Measurements from ENCODE around the gene NCLN.

The NCLN gene

DNA sequence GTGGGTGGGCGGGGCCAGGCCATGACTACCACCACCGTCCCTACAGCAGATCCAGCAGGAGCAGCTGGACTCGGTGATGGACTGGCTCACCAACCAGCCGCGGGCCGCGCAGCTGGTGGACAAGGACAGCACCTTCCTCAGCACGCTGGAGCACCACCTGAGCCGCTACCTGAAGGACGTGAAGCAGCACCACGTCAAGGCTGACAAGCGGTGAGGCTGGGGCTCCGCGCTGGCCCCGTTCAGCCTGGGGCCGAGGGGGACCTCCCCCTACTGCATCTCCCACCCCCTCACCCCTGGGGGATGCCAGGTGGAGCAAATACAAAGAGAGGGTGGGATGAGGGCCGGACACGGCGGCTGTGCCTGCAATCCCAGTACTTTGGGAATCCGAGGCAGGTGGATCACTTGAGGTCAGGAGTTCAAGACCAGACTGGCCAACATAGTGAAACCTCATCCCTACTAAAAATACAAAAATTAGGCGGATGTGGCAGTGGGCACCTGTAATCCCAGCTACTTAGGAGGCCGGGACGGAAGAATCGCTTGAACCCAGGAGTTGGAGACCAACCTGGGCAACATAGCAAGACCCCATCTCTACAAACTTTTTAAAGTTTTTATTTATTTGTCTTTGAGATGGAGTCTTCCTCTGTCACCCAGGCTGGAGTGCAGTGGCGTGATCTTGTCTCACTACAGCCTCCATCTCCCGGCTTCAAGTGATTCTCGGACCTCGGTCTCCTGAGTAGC is 20.7 kb downstream of the NCLN start:
- peaks cover 79% of the 10 kb centered on the region for H3K36me3 ChIP-seq
- no peak overlapping the region for H3K27ac ChIP-seq
- TF ChIP-seq, protein P1, sequence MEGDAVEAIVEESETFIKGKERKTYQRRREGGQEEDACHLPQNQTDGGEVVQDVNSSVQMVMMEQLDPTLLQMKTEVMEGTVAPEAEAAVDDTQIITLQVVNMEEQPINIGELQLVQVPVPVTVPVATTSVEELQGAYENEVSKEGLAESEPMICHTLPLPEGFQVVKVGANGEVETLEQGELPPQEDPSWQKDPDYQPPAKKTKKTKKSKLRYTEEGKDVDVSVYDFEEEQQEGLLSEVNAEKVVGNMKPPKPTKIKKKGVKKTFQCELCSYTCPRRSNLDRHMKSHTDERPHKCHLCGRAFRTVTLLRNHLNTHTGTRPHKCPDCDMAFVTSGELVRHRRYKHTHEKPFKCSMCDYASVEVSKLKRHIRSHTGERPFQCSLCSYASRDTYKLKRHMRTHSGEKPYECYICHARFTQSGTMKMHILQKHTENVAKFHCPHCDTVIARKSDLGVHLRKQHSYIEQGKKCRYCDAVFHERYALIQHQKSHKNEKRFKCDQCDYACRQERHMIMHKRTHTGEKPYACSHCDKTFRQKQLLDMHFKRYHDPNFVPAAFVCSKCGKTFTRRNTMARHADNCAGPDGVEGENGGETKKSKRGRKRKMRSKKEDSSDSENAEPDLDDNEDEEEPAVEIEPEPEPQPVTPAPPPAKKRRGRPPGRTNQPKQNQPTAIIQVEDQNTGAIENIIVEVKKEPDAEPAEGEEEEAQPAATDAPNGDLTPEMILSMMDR (IDR thresholded peaks at IDR 0.05), result no peak

DNA sequence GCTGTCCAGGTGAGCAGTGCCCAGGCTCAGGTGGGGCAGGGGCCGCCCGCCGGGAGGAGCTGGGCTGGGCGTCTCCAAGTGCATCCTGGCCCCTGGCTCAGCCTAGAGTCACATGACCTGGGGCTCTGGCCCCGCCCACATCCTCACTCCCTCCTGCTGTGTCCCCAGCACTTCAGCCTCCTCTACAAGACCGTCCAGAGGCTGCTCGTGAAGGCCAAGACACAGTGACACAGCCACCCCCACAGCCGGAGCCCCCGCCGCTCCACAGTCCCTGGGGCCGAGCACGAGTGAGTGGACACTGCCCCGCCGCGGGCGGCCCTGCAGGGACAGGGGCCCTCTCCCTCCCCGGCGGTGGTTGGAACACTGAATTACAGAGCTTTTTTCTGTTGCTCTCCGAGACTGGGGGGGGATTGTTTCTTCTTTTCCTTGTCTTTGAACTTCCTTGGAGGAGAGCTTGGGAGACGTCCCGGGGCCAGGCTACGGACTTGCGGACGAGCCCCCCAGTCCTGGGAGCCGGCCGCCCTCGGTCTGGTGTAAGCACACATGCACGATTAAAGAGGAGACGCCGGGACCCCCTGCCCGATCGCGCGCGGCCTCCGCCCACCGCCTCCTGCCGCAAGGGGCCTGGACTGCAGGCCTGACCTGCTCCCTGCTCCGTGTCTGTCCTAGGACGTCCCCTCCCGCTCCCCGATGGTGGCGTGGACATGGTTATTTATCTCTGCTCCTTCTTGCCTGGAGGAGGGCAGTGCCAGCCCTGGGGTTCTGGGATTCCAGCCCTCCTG is 21.9 kb downstream of the NCLN start:
- Histone ChIP-seq H3K4me3 (ENCODE audit: low read depth in 1 of 2, low read length in 1 of 2) (no peak overlapping the region), H3K36me3 (peaks cover 67% of the 10 kb centered on the region)
- TF ChIP-seq, protein P1 (IDR thresholded peaks at IDR 0.05), result no peak

More for the DNA sequence above, 20.7 kb downstream of the NCLN start:
- no peaks in the 10 kb centered on the region for H3K9me3 ChIP-seq
- H3K27me3 ChIP-seq, result no peaks in the 10 kb centered on the region
- H3K4me1 ChIP-seq (ENCODE audit: control insufficient read depth in 1 of 2, insufficient read depth in 1 of 2, low read depth in 1 of 2, low read length in 1 of 2), result peaks cover 8 to 10% of the 10 kb centered on the region in 2 experiments
- H3K4me3 ChIP-seq (ENCODE audit: low read depth in 1 of 2, low read length in 1 of 2), result no peak overlapping the region

DNA sequence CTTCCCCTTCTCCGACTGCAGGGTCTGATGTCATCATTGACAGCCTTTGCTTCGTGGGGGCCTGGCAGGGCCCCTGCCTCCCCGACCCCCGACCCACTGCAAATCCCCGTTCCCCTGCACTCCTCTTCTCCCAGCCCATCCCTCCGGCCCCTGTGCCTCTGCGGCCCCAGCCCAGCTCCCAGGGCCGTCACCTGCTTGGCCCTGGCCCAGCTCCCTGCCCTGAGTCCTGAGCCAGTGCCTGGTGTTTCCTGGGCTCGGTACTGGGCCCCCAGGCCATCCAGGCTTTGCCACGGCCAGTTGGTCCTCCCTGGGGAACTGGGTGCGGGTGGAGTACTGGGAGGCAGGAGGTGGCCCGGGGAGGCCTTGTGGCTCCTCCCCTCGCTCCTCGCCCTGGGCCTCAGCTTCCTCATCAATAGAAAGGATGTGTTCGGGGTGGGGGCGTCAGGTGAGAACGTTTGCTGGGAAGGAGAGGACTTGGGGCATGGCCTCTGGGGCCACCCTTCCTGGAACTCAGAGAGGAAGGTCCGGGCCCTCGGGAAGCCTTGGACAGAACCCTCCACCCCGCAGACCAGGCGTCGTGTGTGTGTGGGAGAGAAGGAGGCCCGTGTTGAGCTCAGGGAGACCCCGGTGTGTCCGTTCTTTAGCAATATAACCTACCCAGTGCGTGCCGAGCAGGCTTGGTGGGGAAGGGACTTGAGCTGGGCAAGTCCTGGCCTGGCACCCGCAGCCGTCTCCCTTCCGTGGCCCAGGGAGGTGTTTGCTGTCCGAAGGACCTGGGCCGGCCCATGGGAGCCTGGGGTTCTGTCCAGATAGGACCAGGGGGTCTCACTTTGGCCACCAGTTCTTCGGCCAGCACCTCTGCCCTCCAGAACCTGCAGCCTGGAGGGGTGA is 22.8 kb downstream of the NCLN start:
- TF ChIP-seq, protein P1 (IDR thresholded peaks at IDR 0.05), result no peak
- H3K4me3 ChIP-seq (ENCODE audit: low read depth in 1 of 2, low read length in 1 of 2), result no peak overlapping the region
- peaks cover 8 to 10% of the 10 kb centered on the region in 2 experiments for H3K4me1 ChIP-seq (ENCODE audit: control insufficient read depth in 1 of 2, insufficient read depth in 1 of 2, low read depth in 1 of 2, low read length in 1 of 2)
- H3K36me3 ChIP-seq, result peaks cover 61% of the 10 kb centered on the region
- H3K27ac ChIP-seq, result no peak overlapping the region
- H3K27me3 ChIP-seq, result no peaks in the 10 kb centered on the region
- no peaks in the 10 kb centered on the region for H3K9me3 ChIP-seq

More for the DNA sequence above, 21.9 kb downstream of the NCLN start:
- Histone ChIP-seq H3K27me3 (no peaks in the 10 kb centered on the region), H3K27ac (no peak overlapping the region), H3K4me1 (ENCODE audit: control insufficient read depth in 1 of 2, insufficient read depth in 1 of 2, low read depth in 1 of 2, low read length in 1 of 2) (peaks cover 8 to 10% of the 10 kb centered on the region in 2 experiments), H3K9me3 (no peaks in the 10 kb centered on the region)

DNA sequence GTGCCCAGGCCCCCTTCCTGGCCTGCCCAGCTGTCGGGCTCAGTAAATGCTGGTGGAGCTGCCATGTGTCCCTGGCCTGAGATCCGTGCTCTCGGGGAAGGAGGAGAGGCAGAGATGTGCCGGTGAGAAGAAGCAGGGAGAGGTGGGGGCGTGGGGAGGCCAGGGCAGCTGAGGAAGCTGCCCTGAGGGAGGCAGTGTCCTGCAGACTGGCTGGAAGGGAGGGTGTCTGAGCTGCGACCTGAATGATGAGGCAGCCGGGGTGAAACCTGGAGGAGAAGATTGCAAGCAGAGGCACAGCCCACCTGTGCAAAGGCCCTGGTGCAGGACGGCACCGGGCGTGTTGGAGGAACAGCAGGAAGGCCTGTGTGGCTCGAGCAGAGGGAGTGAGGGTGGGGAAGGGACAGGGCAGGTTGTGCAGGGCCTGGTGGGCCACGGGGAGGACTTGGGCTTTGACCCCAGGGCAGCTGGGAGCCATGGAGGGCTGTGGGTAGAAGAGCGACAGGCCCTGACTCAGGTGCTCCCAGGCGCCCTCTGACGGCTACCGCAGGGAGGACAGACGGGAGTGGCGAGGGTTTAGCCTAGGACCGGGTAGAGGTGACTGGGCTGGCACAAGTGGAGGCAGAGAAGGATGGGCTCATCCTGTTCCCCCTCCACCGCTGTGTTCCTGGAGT is 24.8 kb downstream of the NCLN start:
- no peaks in the 10 kb centered on the region for H3K27me3 ChIP-seq
- peaks cover 8 to 10% of the 10 kb centered on the region in 2 experiments for H3K4me1 ChIP-seq (ENCODE audit: control insufficient read depth in 1 of 2, insufficient read depth in 1 of 2, low read depth in 1 of 2, low read length in 1 of 2)
- no peaks in the 10 kb centered on the region for H3K9me3 ChIP-seq
- no peak overlapping the region for H3K4me3 ChIP-seq (ENCODE audit: low read depth in 1 of 2, low read length in 1 of 2)
- TF ChIP-seq, protein P1 (IDR thresholded peaks at IDR 0.05), result peak; percentile 89
- peak overlapping the region; percentile 41 for H3K27ac ChIP-seq
- H3K36me3 ChIP-seq, result peaks cover 45% of the 10 kb centered on the region

DNA sequence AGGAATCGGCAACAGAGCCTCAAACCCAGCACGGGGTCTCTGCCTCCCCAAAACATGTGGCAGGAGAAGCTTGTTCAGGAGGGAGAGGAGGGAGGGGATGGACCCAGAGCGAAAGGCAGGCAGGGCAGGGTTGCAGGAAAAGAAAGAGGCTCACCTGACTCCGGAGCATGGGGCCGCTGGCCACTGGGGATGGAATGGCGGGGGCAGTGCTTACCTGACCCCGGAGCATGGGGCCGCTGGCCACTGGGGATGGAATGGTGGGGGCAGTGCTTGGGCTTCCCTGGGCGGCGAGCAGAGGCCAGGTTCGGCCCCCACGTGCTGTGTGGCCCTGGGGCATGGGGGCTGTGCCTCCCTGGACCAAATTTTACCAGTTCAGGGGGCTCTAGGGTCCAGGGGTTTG is 25.5 kb downstream of the NCLN start:
- Histone ChIP-seq H3K36me3 (peaks cover 38% of the 10 kb centered on the region), H3K4me1 (ENCODE audit: control insufficient read depth in 1 of 2, insufficient read depth in 1 of 2, low read depth in 1 of 2, low read length in 1 of 2) (peaks cover 8 to 10% of the 10 kb centered on the region in 2 experiments), H3K27me3 (no peaks in the 10 kb centered on the region), H3K4me3 (ENCODE audit: low read depth in 1 of 2, low read length in 1 of 2) (no peak overlapping the region), H3K27ac (no peak overlapping the region), H3K9me3 (no peaks in the 10 kb centered on the region)
- TF ChIP-seq, protein P1 (IDR thresholded peaks at IDR 0.05), result no peak
